ENCODE data around the gene LGR6. TPM values are rescaled to one million over a fixed set of nuclear protein-coding genes. Genes with fewer than 3 reads are reported as not detected.
A peak's percentile ranks its signal among the peaks of the same experiment; 100 is the strongest.

Gene LGR6
- total RNA-seq, 6 experiments from 2014 or later = 0.17 to 2.0 (median 1.0) TPM

DNA sequence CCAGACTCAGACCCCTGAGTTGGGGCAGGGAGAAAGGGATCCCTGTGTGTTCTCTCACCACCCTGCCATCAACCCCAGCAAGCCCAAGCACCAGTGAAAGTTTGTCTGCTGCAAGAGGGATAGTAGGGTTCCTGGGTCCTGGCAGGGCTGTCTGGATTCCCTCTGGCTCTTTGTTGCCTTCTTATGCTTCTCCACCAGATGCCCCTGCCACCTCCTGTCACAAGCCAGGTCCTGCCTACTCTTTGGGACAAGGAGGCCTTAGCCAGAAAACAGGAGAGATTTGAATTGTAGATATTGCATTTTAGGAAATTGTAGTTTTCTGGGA, 126.4 kb downstream of the LGR6 start:
- Histone ChIP-seq H3K4me1 (no peaks in the 10 kb centered on the region), H3K27ac (no peak overlapping the region), H3K9me3 (no peaks in the 10 kb centered on the region), H3K27me3 (no peaks in the 10 kb centered on the region), H3K4me3 (no peak overlapping the region), H3K36me3 (no peaks in the 10 kb centered on the region)
- ATAC-seq (no peak), DNase-seq (no peak)
- TF ChIP-seq, protein P1, sequence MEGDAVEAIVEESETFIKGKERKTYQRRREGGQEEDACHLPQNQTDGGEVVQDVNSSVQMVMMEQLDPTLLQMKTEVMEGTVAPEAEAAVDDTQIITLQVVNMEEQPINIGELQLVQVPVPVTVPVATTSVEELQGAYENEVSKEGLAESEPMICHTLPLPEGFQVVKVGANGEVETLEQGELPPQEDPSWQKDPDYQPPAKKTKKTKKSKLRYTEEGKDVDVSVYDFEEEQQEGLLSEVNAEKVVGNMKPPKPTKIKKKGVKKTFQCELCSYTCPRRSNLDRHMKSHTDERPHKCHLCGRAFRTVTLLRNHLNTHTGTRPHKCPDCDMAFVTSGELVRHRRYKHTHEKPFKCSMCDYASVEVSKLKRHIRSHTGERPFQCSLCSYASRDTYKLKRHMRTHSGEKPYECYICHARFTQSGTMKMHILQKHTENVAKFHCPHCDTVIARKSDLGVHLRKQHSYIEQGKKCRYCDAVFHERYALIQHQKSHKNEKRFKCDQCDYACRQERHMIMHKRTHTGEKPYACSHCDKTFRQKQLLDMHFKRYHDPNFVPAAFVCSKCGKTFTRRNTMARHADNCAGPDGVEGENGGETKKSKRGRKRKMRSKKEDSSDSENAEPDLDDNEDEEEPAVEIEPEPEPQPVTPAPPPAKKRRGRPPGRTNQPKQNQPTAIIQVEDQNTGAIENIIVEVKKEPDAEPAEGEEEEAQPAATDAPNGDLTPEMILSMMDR (IDR thresholded peaks at IDR 0.05) = no peak
- no peak for TF ChIP-seq POLR2A (IDR thresholded peaks at IDR 0.05)
- intact Hi-C loops (cut with DNase I) = no loop called here

DNA sequence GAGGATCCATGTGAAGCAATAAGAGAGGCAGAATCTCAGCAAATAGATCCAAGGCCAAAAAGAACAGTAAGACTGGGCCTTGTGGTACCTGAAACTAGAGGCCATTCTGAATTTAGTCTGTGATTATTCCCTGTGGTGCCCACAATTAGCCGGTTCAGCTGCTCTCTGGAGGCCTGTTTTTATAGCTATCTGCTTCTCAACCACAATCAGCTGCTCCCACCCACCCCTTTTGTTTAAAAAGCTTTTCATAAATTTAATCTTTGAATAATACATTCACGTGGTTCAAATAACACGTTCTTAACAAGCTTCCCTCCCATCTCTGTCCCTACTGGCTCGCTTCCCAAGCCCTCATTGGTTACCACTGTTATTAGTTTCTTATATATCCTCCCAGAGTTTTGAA, 130.1 kb downstream of the LGR6 start:
- 78% methylated on average over 4 of the region's 4 CpGs for WGBS (ENCODE audit: insufficient coverage, low coverage, low lambda C conversion rate, missing lambda C conversion rate)
- Histone ChIP-seq H3K27ac (no peak overlapping the region), H3K4me1 (no peaks in the 10 kb centered on the region), H3K36me3 (no peaks in the 10 kb centered on the region), H3K27me3 (no peaks in the 10 kb centered on the region), H3K9me3 (no peaks in the 10 kb centered on the region), H3K4me3 (no peak overlapping the region)
- intact Hi-C loops (cut with DNase I) = no loop called here
- TF ChIP-seq, protein P1 (IDR thresholded peaks at IDR 0.05) = no peak
- TF ChIP-seq POLR2A (IDR thresholded peaks at IDR 0.05) = no peak
- DNase-seq = no peak
- ATAC-seq = no peak

DNA sequence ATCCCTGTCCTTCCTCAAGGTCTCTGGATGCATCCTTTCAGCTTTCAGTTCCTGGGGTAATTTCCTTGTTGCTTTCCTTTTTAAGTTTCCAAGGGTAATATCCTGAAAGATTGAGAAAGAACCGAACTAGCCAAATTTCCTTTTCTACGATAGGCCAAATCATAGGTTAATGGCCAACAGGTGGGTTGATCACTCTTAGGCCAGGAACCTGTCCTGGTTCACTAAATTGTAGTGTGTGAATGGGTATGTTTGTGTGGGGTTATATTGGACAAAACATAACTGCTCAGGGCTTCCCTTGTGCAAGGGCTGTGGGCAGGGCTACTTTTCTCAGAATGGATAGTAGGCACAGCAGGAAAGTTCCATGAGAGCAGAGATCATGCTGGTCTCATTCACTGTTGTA, 131.0 kb downstream of the LGR6 start:
- DNase-seq (no peak), ATAC-seq (no peak)
- intact Hi-C loops (cut with DNase I) = no loop called here
- Histone ChIP-seq H3K27me3 (no peaks in the 10 kb centered on the region), H3K9me3 (no peaks in the 10 kb centered on the region), H3K4me1 (no peaks in the 10 kb centered on the region), H3K36me3 (no peaks in the 10 kb centered on the region), H3K27ac (no peak overlapping the region), H3K4me3 (no peak overlapping the region)
- TF ChIP-seq, protein P1 (IDR thresholded peaks at IDR 0.05) = no peak
- no peak for TF ChIP-seq POLR2A (IDR thresholded peaks at IDR 0.05)
- WGBS (ENCODE audit: insufficient coverage, low coverage, low lambda C conversion rate, missing lambda C conversion rate) = 92% methylated on average over 2 of the region's 2 CpGs

DNA sequence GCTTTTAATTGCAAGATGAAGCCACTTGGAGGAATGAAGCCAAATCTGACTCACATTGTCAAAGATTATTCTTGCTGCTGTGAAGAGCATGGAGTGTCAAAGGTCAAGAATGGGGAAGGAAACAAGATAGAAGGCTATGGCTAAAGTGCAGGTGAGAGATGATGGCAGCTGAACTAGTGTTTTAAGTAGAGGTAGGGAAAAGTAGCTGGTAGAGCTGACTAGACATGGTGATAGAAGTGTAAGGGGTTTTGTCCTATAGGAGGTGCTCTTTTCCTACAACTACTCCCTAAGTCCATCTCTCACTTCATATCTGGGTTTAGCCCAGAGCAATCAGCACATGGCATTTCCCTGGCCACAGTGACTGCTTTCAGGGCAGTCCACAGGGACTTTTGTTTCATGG, 136.3 kb downstream of the LGR6 start:
- no peak for TF ChIP-seq POLR2A (IDR thresholded peaks at IDR 0.05)
- TF ChIP-seq, protein P1 (IDR thresholded peaks at IDR 0.05) = no peak
- no peak overlapping the region for H3K27ac ChIP-seq
- no peak overlapping the region for H3K4me3 ChIP-seq
- intact Hi-C loops (cut with DNase I) = no loop called here
- H3K27me3 ChIP-seq = no peaks in the 10 kb centered on the region
- DNase-seq (peak in 1 of 3 donors; percentile 12), ATAC-seq (no peak)
- H3K9me3 ChIP-seq = no peaks in the 10 kb centered on the region
- peaks cover 0 to 4% (median 0%) of the 10 kb centered on the region in 4 donors for H3K4me1 ChIP-seq
- no peaks in the 10 kb centered on the region for H3K36me3 ChIP-seq

DNA sequence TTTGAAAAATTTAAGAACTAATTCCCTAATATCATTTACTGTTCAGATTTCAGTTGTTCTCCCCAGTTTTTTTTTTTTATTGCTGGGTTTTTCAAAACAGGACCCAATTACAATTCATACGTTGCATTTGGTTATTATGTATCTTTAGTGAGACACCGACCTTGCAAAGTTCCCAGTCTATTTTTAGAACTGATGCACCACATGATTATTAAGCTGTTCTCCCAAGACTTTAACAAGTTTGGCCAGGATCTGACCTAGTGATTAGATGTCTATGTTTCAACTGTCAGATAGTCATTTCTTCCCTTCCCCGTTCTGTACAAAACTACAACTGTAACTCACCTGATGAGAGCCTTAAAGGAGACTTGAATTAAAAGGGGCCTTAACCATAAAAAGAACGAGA, 140.3 kb downstream of the LGR6 start:
- ATAC-seq (no peak), DNase-seq (no peak)
- TF ChIP-seq, protein P1 (IDR thresholded peaks at IDR 0.05) = no peak
- no peak for TF ChIP-seq POLR2A (IDR thresholded peaks at IDR 0.05)
- Histone ChIP-seq H3K27ac (no peak overlapping the region), H3K36me3 (no peaks in the 10 kb centered on the region), H3K4me1 (peaks cover 0 to 4% (median 0%) of the 10 kb centered on the region in 4 donors), H3K9me3 (no peaks in the 10 kb centered on the region), H3K27me3 (no peaks in the 10 kb centered on the region), H3K4me3 (no peak overlapping the region)
- intact Hi-C loops (cut with DNase I) = no loop called here
- WGBS (ENCODE audit: insufficient coverage, low coverage, low lambda C conversion rate, missing lambda C conversion rate) = 79% methylated on average over 4 of the region's 4 CpGs

All from right lobe of liver (tissue), 6 donors.